NOMO-1 treated with dmso at 0.1 percent for 144 hours (cell line): ENCODE measurements around the gene TBL3.
"Not testable (repeated sequence)": the region's sequence is repeated elsewhere in the genome, so short reads cannot be mapped to it uniquely, and the experiment has no call there.

Experiments used
- DNase-seq: peaks from one replicate; lab custom pipeline; 2025; ENCODE audit not compliant: unreplicated experiment; lab: John Stamatoyannopoulos, UW

Gene TBL3

GRCh38 chr16:1942810-1943726 lies 28.8 kb upstream of the TBL3 start, which contains the start of gene MSRB1:
Gene MSRB1 (minus strand): TSS chr16:1943199. CDS start chr16:1943156, 43 bp downstream.
- DNase-seq: peak; percentile 98

GRCh38 chr16:1944612-1945199 lies 27.1 kb upstream of the TBL3 start:
- DNase-seq: no peak

- no peak for DNase-seq
Measured at GRCh38 chr16:1945559-1946391, 26.1 kb upstream of the TBL3 start.

- no peak for DNase-seq
Measured at GRCh38 chr16:1946495-1947368, 25.1 kb upstream of the TBL3 start.

- DNase-seq: no peak
Measured at GRCh38 chr16:1947369-1947670, 24.5 kb upstream of the TBL3 start.

- no peak for DNase-seq
Measured at GRCh38 chr16:1949507-1949906, 22.3 kb upstream of the TBL3 start.

GRCh38 chr16:1950047-1950446 lies 21.8 kb upstream of the TBL3 start:
- no peak for DNase-seq

GRCh38 chr16:1950559-1950958 lies 21.3 kb upstream of the TBL3 start:
- DNase-seq: no peak

- no peak for DNase-seq
Measured at GRCh38 chr16:1953734-1954133, 18.1 kb upstream of the TBL3 start.

- DNase-seq: not testable (repeated sequence)
Measured at GRCh38 chr16:1957434-1958142, 14.3 kb upstream of the TBL3 start.

GRCh38 chr16:1958143-1958491 lies 13.7 kb upstream of the TBL3 start:
- not testable (repeated sequence) for DNase-seq

GRCh38 chr16:1958715-1959268 lies 13.1 kb upstream of the TBL3 start:
- no peak for DNase-seq

- DNase-seq: peak; percentile 87
Measured at GRCh38 chr16:1959269-1960039, 12.4 kb upstream of the TBL3 start, which contains the start of gene NDUFB10. Gene NDUFB10 (plus strand): TSS chr16:1959538. CDS start chr16:1959625, 87 bp downstream.

- DNase-seq: peak; percentile 25
Measured at GRCh38 chr16:1960665-1961630, 10.9 kb upstream of the TBL3 start.

GRCh38 chr16:1961651-1962067 lies 10.2 kb upstream of the TBL3 start:
- no peak for DNase-seq

- not testable (repeated sequence) for DNase-seq
Measured at GRCh38 chr16:1962161-1963153, 9.4 kb upstream of the TBL3 start.
